A549 (cell line): Measurements from ENCODE around the gene ITPRID2. TPM values are rescaled to one million over a fixed set of nuclear protein-coding genes. Genes with fewer than 3 reads are reported as not detected.

Experiments
- ATAC-seq, 2 experiments: fragments of 200-7000 bp in 1 of 2; fragments of >200 bp in 1 of 2; cut with Nextera tagmentation in 1 of 2; cut with Tn5 transposase in 1 of 2; 3 replicates each; pipeline versions ENCODE4 v1.8.0 to v1.9.1; 2018 to 2020; ENCODE audit warnings: mild to moderate bottlenecking in 1 of 2, moderate library complexity in 1 of 2
- CTCF ChIA-PET: fragments of 300-600 bp; sonication (Branson Sonifier 250); formaldehyde crosslinking; extraction: SDS; loops from one replicate; lab custom pipeline; 2021; ENCODE audit warnings: antibody characterized with exemption, inconsistent platforms; lab: Yijun Ruan, JAX
- POLR2A ChIA-PET: fragments of 350-600 bp; formaldehyde crosslinking; extraction: SDS; loops from one replicate; lab custom pipeline; 2021; ENCODE audit warnings: antibody characterized with exemption, inconsistent platforms; lab: Yijun Ruan, JAX
- DNase-seq, 2 experiments: peaks; one replicate each; pipeline versions ENCODE4 v3.0.0 to v3.0.0-alpha.2; 2011 to 2016; ENCODE audit warnings: low read depth in 1 of 2, low spot score in 1 of 2
- FAIRE-seq: peaks from 2 replicates; lab custom pipeline; 2011; peaks lifted over from hg19 to GRCh38; lab: Jason Lieb, UNC
- H3K27ac ChIP-seq, 2 experiments: fragments of >200 bp; sonication (Bioruptor Twin); formaldehyde crosslinking; 3 replicates each; pipeline ENCODE4 v1.5.1; 2016 to 2017
- H3K4me1 ChIP-seq: fragments of >200 bp; sonication (Bioruptor Twin); formaldehyde crosslinking; 3 replicates; pipeline ENCODE4 v1.6.1; 2016
- H3K4me2 ChIP-seq: fragments of >200 bp; sonication (Bioruptor Twin); formaldehyde crosslinking; 3 replicates; pipeline ENCODE4 v1.6.1; 2016
- H3K4me3 ChIP-seq: fragments of >200 bp; sonication (Bioruptor Twin); formaldehyde crosslinking; 3 replicates; pipeline ENCODE4 v1.5.1; 2016
- H3K9me3 ChIP-seq: fragments of >200 bp; sonication (Bioruptor Twin); formaldehyde crosslinking; 3 replicates; pipeline ENCODE4 v1.6.1; 2016
- BCL3 ChIP-seq: fragments of >200 bp; sonication (Bioruptor Twin); formaldehyde crosslinking; IDR thresholded peaks from 3 replicates; pipeline ENCODE4 v1.6.1; 2016
- BHLHE40 ChIP-seq: IDR thresholded peaks from 2 replicates; pipeline ENCODE4 v1.6.1; 2012; ENCODE audit warnings: low read depth, low read length, inconsistent platforms
- CEBPB ChIP-seq, 2 experiments: fragments of >200 bp in 1 of 2; sonication (Bioruptor Twin) in 1 of 2; formaldehyde crosslinking in 1 of 2; IDR thresholded peaks; 2 replicates each; pipeline ENCODE4 v1.6.1; 2012 to 2016
- CHD2 ChIP-seq: fragments of 150-350 bp; IDR thresholded peaks from 2 replicates; pipeline ENCODE4 v1.6.1; 2014; ENCODE audit warnings: low read length; ENCODE audit not compliant: partially characterized antibody
- ELK1 ChIP-seq: fragments of 150-350 bp; IDR thresholded peaks from 2 replicates; pipeline ENCODE4 v1.6.1; 2014; ENCODE audit warnings: low read depth, mild to moderate bottlenecking, low read length
- ESRRA ChIP-seq: fragments of 150-350 bp; IDR thresholded peaks from 2 replicates; pipeline ENCODE4 v1.6.1; 2014; ENCODE audit warnings: mild to moderate bottlenecking, low read length, borderline replicate concordance
- HOXA7 ChIP-seq: fragments of 250-450 bp; sonication (Bioruptor Pico); IDR thresholded peaks from 2 replicates; pipeline ENCODE4 v1.5.0; 2020; ENCODE audit warnings: mild to moderate bottlenecking, moderate library complexity
- JUN ChIP-seq, 2 experiments: fragments of >200 bp; sonication (Bioruptor Twin); formaldehyde crosslinking; IDR thresholded peaks; 2 replicates in 1 of 2; 3 replicates in 1 of 2; pipeline ENCODE4 v1.6.1; 2016 to 2017
- MAFK ChIP-seq: fragments of 450-650 bp; IDR thresholded peaks from 2 replicates; pipeline ENCODE4 v1.6.1; 2014; ENCODE audit not compliant: partially characterized antibody
- MYC ChIP-seq: IDR thresholded peaks from 2 replicates; pipeline ENCODE4 v1.6.1; 2012; ENCODE audit warnings: mild to moderate bottlenecking, inconsistent platforms, low read length, improper control_type of control experiment, borderline replicate concordance
- RAD21 ChIP-seq, 2 experiments: fragments of >200 bp in 1 of 2; sonication (Bioruptor Twin) in 1 of 2; formaldehyde crosslinking in 1 of 2; IDR thresholded peaks in 1 of 2; conservative IDR thresholded peaks in 1 of 2; 2 replicates in 1 of 2; 3 replicates in 1 of 2; pipeline ENCODE4 v1.6.1; 2012 to 2018; ENCODE audit warnings: inconsistent platforms in 1 of 2
- TFCP2L1 ChIP-seq: fragments of 250-450 bp; sonication (Bioruptor Pico); IDR thresholded peaks from 2 replicates; pipeline ENCODE4 v1.5.0; 2021; ENCODE audit warnings: mild to moderate bottlenecking
- TP53 ChIP-seq: fragments of 250-450 bp; sonication (Bioruptor Pico); IDR thresholded peaks from 2 replicates; pipeline ENCODE4 v1.5.0; 2021; ENCODE audit warnings: mild to moderate bottlenecking, moderate library complexity
- WGBS: methylation state at CpG from one replicate; pipeline ENCODE4 v1.1.6; 2017; ENCODE audit errors: missing lambda C conversion rate; 5-methylcytosine and 5-hydroxymethylcytosine counted together
- polyA plus RNA-seq, 4 experiments: library from polyadenylated mRNA; depleted of rRNA in 3 of 4; stranded (reverse); fragments of >200 nt; fragmentation: RNase III in 1 of 4; extraction: RNeasy Plus Mini Kit Qiagen cat#74134 plus additional on column Dnase treatment in 1 of 4; gene quantifications; 2 replicates in 3 of 4; 3 replicates in 1 of 4; pipeline ENCODE4 v1.2.3, GENCODE V29; 2011 to 2017
- TF ChIP-seq, protein P1 (sequence below): IDR thresholded peaks from 2 replicates; pipeline ENCODE4 v1.6.1; 2012
- TF ChIP-seq, protein P2 (sequence below): fragments of >200 bp; sonication (Bioruptor Twin); formaldehyde crosslinking; IDR thresholded peaks from 2 replicates; pipeline ENCODE4 v1.6.1; 2016
- TF ChIP-seq, protein P3 (sequence below): fragments of >200 bp; sonication (Bioruptor Twin); formaldehyde crosslinking; IDR thresholded peaks from 3 replicates; pipeline ENCODE4 v1.5.1; 2016

ITPRID2 gene
- polyA plus RNA-seq, 2 of the 4 experiments (the other 2 are of a cell fraction): 43.3 to 94.3 TPM

- Histone ChIP-seq H3K9me3 (no peaks in the 10 kb centered on the region), H3K4me3 (no peak overlapping the region), H3K27ac (no peak overlapping the region), H3K4me1 (no peaks in the 10 kb centered on the region), H3K4me2 (no peak overlapping the region)
- POLR2A ChIA-PET: no interaction called here
- FAIRE-seq: no peak
- TF ChIP-seq HOXA7 (CRISPR knock-in tag): no peak
- no peak for TF ChIP-seq BCL3
- no peak for TF ChIP-seq CHD2
- TF ChIP-seq ESRRA: no peak
- TF ChIP-seq CEBPB (IDR thresholded peaks at IDR 0.05): no peak
- TF ChIP-seq, protein P1, sequence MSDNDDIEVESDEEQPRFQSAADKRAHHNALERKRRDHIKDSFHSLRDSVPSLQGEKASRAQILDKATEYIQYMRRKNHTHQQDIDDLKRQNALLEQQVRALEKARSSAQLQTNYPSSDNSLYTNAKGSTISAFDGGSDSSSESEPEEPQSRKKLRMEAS: no peak
- TF ChIP-seq BHLHE40: no peak
- TF ChIP-seq ELK1: no peak
- TF ChIP-seq MAFK: no peak
- no peak for TF ChIP-seq MYC
- 79% methylated on average over 5 of the region's 5 CpGs for WGBS
- ATAC-seq: no peak
- CTCF ChIA-PET: no interaction called here
- DNase-seq: no peak
Observed at GRCh38 chr2:181944164-181944913, 52.8 kb downstream of the ITPRID2 start.

GRCh38 chr2:181944914-181945291 is 53.4 kb downstream of the ITPRID2 start:
- ChIA-PET CTCF (no interaction called here), POLR2A (no interaction called here)
- no peak for ATAC-seq
- FAIRE-seq: no peak
- Histone ChIP-seq H3K4me1 (no peaks in the 10 kb centered on the region), H3K9me3 (no peaks in the 10 kb centered on the region), H3K4me3 (no peak overlapping the region), H3K27ac (no peak overlapping the region), H3K4me2 (no peak overlapping the region)
- TF ChIP-seq, protein P2, sequence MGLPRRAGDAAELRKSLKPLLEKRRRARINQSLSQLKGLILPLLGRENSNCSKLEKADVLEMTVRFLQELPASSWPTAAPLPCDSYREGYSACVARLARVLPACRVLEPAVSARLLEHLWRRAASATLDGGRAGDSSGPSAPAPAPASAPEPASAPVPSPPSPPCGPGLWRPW: no peak
- TF ChIP-seq MAFK: no peak
- TF ChIP-seq RAD21 (conservative IDR thresholded peaks at IDR 0.05 in 1 of 2, IDR thresholded peaks at IDR 0.05 in 1 of 2): no peak
- no peak for TF ChIP-seq JUN (IDR thresholded peaks at IDR 0.05)
- no peak for TF ChIP-seq ESRRA
- no peak for DNase-seq
- 92% methylated on average over 8 of the region's 8 CpGs for WGBS

DNA sequence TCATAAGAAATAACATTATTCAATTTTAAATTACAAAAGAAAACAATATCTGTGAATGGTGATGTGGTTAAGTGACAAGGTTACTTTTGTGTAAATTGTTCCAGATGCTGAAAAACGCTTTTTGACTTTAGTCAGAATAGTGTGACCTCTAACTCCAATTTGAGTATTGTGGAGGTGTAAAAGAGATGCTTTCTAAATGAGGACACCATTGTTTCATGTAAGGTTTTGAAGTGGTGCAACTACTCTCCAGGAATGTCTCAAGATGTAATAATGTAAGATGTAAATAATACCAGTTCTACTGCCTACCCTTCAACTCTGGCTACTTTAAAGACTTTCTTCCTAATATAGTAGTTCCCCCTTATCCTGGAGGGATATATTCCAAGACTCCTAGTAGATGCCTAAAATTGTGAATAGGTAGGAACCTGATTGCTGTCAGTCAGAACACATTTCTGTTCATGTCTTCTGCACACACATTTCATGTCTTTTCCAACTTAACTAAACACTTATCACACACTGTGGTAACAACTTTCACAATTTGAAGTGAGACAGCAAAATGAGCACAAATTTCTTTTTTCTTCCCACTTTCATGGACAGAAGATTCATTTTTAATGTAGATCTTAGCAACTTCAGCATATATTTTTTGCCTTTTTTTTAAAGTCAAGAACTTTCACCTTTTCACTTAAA is 55.1 kb downstream of the ITPRID2 start:
- ATAC-seq (no peak), DNase-seq (no peak)
- POLR2A ChIA-PET: no interaction called here
- Histone ChIP-seq H3K9me3 (no peaks in the 10 kb centered on the region), H3K4me1 (no peaks in the 10 kb centered on the region), H3K4me3 (no peak overlapping the region)
- WGBS: 45% methylated on average over 1 of the region's 1 CpG
- TF ChIP-seq TFCP2L1 (no peak), TP53 (no peak)
- TF ChIP-seq, all 56 proteins: peak for 0
- Histone ChIP-seq H3K4me2 (no peak overlapping the region), H3K27ac (no peak overlapping the region)
- CTCF ChIA-PET: no interaction called here
- FAIRE-seq: no peak

DNA sequence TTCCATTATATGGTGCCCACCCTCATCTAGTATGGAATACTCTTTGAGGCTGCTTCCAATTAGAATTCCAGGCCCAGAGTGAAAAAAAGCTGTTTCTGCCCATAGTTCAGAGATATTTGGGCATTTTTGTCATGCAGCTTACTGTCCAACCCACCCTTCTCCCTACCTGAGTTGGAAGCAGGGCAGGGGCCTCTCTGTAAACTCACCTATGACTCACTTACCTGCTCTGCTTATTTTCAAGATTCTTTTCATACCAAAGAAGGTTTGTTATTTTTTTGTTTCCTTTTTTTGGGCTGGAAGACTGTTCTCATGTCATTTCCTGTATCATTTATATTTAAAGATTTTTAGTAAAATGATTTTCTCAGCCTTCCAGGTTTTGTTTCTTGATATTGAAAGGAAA is 55.7 kb downstream of the ITPRID2 start:
- TF ChIP-seq, protein P3, sequence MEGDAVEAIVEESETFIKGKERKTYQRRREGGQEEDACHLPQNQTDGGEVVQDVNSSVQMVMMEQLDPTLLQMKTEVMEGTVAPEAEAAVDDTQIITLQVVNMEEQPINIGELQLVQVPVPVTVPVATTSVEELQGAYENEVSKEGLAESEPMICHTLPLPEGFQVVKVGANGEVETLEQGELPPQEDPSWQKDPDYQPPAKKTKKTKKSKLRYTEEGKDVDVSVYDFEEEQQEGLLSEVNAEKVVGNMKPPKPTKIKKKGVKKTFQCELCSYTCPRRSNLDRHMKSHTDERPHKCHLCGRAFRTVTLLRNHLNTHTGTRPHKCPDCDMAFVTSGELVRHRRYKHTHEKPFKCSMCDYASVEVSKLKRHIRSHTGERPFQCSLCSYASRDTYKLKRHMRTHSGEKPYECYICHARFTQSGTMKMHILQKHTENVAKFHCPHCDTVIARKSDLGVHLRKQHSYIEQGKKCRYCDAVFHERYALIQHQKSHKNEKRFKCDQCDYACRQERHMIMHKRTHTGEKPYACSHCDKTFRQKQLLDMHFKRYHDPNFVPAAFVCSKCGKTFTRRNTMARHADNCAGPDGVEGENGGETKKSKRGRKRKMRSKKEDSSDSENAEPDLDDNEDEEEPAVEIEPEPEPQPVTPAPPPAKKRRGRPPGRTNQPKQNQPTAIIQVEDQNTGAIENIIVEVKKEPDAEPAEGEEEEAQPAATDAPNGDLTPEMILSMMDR: no peak
- no peak for ATAC-seq
- POLR2A ChIA-PET: no interaction called here
- FAIRE-seq: no peak
- CTCF ChIA-PET: interaction anchor here (1.4 kb wide), 1 partner anchor 10 kb away, joined by 4 read pairs; no protein-coding TSS in a partner anchor
- Histone ChIP-seq H3K4me2 (no peak overlapping the region), H3K4me3 (no peak overlapping the region), H3K27ac (no peak overlapping the region), H3K9me3 (no peaks in the 10 kb centered on the region), H3K4me1 (no peaks in the 10 kb centered on the region)
- DNase-seq: no peak
